ENCODE measurements around the gene UBR2.

UBR2 gene

GRCh38 chr6:42563697-42564505, at the start of gene UBR2:
TSS of gene UBR2 (plus strand) at chr6:42564029. CDS start at chr6:42564320, 291 bp downstream.
- peak; percentile 93 for DNase-seq

- DNase-seq, result no peak
Measured at GRCh38 chr6:42514745-42515144, 49.1 kb upstream of the UBR2 start.

- DNase-seq, result no peak
Measured at GRCh38 chr6:42519779-42520178, 44.0 kb upstream of the UBR2 start.

GRCh38 chr6:42520786-42521607, 42.8 kb upstream of the UBR2 start:
- no peak for DNase-seq

- no peak for DNase-seq
Measured at GRCh38 chr6:42522036-42522435, 41.8 kb upstream of the UBR2 start.

GRCh38 chr6:42522942-42523814, 40.7 kb upstream of the UBR2 start:
- no peak for DNase-seq

GRCh38 chr6:42525206-42525605, 38.6 kb upstream of the UBR2 start:
- no peak for DNase-seq

- DNase-seq, result no peak
Measured at GRCh38 chr6:42526616-42527015, 37.2 kb upstream of the UBR2 start.

GRCh38 chr6:42527204-42527603, 36.6 kb upstream of the UBR2 start:
- DNase-seq, result no peak

- DNase-seq, result no peak
Measured at GRCh38 chr6:42530296-42530695, 33.5 kb upstream of the UBR2 start.

- DNase-seq, result no peak
Measured at GRCh38 chr6:42530751-42531150, 33.1 kb upstream of the UBR2 start.

GRCh38 chr6:42532038-42532669, 31.7 kb upstream of the UBR2 start:
- no peak for DNase-seq

GRCh38 chr6:42533794-42534193, 30.0 kb upstream of the UBR2 start:
- no peak for DNase-seq

GRCh38 chr6:42537536-42537935, 26.3 kb upstream of the UBR2 start:
- no peak for DNase-seq

- no peak for DNase-seq
Measured at GRCh38 chr6:42539135-42539534, 24.7 kb upstream of the UBR2 start.

GRCh38 chr6:42545226-42545773, 18.5 kb upstream of the UBR2 start:
- no peak for DNase-seq

GRCh38 chr6:42547407-42548329, 16.2 kb upstream of the UBR2 start:
- DNase-seq, result peak; percentile 94

- DNase-seq, result no peak
Measured at GRCh38 chr6:42550277-42550676, 13.6 kb upstream of the UBR2 start.

- no peak for DNase-seq
Measured at GRCh38 chr6:42551217-42551616, 12.6 kb upstream of the UBR2 start.

- DNase-seq, result no peak
Measured at GRCh38 chr6:42552380-42552779, 11.4 kb upstream of the UBR2 start.

Data from stimulated activated CD8-positive, alpha-beta memory T cell treated with anti-CD3 and anti-CD28 coated beads, Interleukin-4, amount 100 ng/mL, for 48 hours (primary cell).